ENCODE data around the gene AGER. TPM values are rescaled to one million over a fixed set of nuclear protein-coding genes. Genes with fewer than 3 reads are reported as not detected.

Gene AGER
- total and polyA plus RNA-seq, 2 of the 4 experiments (the other 2 are of a cell fraction), result 0.18 to 4.2 TPM

DNA sequence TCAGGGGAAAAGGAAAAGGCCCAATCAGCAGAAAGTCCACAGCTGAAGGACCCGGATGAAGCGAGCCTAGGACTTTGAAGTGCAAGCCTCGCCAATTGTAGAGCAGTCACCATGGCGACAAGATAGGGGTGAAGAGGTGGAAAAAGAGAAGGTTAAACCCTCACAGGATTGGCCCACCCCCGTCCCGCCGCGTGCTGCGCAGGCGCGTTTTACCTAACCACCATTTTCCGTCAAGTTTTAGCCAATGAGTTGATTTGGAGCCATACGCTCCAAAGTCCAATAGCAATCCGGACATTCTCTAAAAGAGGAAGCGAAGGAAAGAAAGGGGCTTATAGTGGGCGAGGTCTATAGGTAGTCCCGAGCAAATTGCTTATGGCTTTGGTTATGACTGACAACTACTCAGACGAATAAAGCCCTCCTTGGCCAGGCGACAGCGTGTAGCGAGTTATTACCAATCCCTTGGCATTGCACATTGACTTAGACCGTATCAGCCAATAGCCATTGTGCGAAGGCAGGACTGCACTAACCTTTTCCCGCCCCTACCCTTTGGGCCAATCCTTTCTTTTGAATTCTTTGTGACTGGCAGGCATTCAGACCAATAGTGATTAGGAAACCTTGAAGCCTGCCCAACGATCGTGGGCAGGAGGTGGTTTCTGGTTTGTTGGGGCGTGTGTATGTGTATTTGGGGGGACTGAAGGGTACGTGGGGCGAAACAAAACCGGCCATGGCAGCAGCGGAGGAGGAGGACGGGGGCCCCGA is 6.1 kb downstream of the AGER start, which contains the start of gene RNF5 (continued):
- TF ChIP-seq, protein P1, sequence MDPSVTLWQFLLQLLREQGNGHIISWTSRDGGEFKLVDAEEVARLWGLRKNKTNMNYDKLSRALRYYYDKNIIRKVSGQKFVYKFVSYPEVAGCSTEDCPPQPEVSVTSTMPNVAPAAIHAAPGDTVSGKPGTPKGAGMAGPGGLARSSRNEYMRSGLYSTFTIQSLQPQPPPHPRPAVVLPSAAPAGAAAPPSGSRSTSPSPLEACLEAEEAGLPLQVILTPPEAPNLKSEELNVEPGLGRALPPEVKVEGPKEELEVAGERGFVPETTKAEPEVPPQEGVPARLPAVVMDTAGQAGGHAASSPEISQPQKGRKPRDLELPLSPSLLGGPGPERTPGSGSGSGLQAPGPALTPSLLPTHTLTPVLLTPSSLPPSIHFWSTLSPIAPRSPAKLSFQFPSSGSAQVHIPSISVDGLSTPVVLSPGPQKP (IDR thresholded peaks at IDR 0.05; ENCODE audit: borderline replicate concordance, low read depth, low read length), result no peak
- peak; percentile 44; the same call in 1 of the 2 replicates for TF ChIP-seq FOS (IDR thresholded peaks at IDR 0.05; ENCODE audit: low read depth, low read length)

All from IMR-90 (cell line).